Spleen (tissue), 11 donors: ENCODE data around the gene PDE8B. TPM values are rescaled to one million over a fixed set of nuclear protein-coding genes. Genes with fewer than 3 reads are reported as not detected.

Experiments used
- DNase-seq: peaks from one replicate; pipeline ENCODE4 v3.0.0-alpha.2; 2020
- H3K27ac ChIP-seq, 8 donors: fragments of 200-600 bp; sonication (generic) in 7 of 8; 1 replicate in 4 of 8; 2 replicates in 4 of 8; pipeline versions ENCODE4 v1.5.0 to v1.8.0; 2016 to 2021; ENCODE audit warnings: inconsistent platforms in 4 of 8, mild to moderate bottlenecking in 4 of 8, moderate library complexity in 1 of 8
- H3K27me3 ChIP-seq, 7 donors: fragments of 200-600 bp; sonication (generic) in 6 of 7; replicated peaks in 1 of 7; 1 replicate in 4 of 7; 2 replicates in 3 of 7; pipeline versions ENCODE4 v1.5.0 to v1.8.0; 2016 to 2021; ENCODE audit warnings: inconsistent platforms in 3 of 7, mild to moderate bottlenecking in 1 of 7
- H3K36me3 ChIP-seq, 6 donors: fragments of 200-600 bp; sonication (generic) in 5 of 6; 1 replicate in 4 of 6; 2 replicates in 2 of 6; pipeline versions ENCODE4 v1.5.0 to v1.8.0; 2016 to 2021; ENCODE audit warnings: inconsistent platforms in 2 of 6
- H3K4me1 ChIP-seq, 6 donors: fragments of 200-600 bp; sonication (generic) in 5 of 6; 1 replicate in 3 of 6; 2 replicates in 3 of 6; pipeline versions ENCODE4 v1.5.0 to v1.8.0; 2016 to 2021; ENCODE audit warnings: inconsistent platforms in 3 of 6
- H3K4me3 ChIP-seq, 8 donors: fragments of 200-600 bp; sonication (generic) in 7 of 8; 1 replicate in 4 of 8; 2 replicates in 4 of 8; pipeline versions ENCODE4 v1.5.0 to v1.8.0; 2016 to 2021; ENCODE audit warnings: inconsistent platforms in 4 of 8, mild to moderate bottlenecking in 4 of 8, moderate library complexity in 2 of 8
- H3K9me3 ChIP-seq, 8 donors: fragments of 200-600 bp; sonication (generic) in 7 of 8; 1 replicate in 4 of 8; 2 replicates in 4 of 8; pipeline versions ENCODE4 v1.5.0 to v1.8.0; 2016 to 2021; ENCODE audit warnings: inconsistent platforms in 4 of 8
- POLR2A ChIP-seq, 3 donors: fragments of 450-650 bp; IDR thresholded peaks; one replicate each; pipeline ENCODE4 v1.5.1; 2017; ENCODE audit warnings: antibody characterized with exemption in 3 of 3, mild to moderate bottlenecking in 1 of 3
- POLR2AphosphoS5 ChIP-seq, 3 donors: sonication (generic); formaldehyde crosslinking; IDR thresholded peaks; one replicate each; pipeline ENCODE4 v1.5.1; 2017; ENCODE audit warnings: antibody characterized with exemption in 3 of 3
- WGBS, 5 donors: extraction: QIAGEN DNeasy Blood & Tissue Kit in 3 of 5; methylation state at CpG; one replicate each; pipeline versions ENCODE4 v1.1.5 to v1.1.7; 2013 to 2018; 5-methylcytosine and 5-hydroxymethylcytosine counted together
- intact Hi-C: fragments of 100-400 bp; cut with DNase I; formaldehyde crosslinking; loops from one replicate; pipeline ENCODE4 v1.15.0; 2023; ENCODE audit warnings: low total_unique reads
- polyA plus RNA-seq, 3 donors: library from polyadenylated mRNA; stranded (reverse); fragments of 200-250 nt; gene quantifications; one replicate each; pipeline ENCODE4 v1.2.1, GENCODE V29; 2013
- total RNA-seq, 7 donors: library from RNA; depleted of rRNA in 3 of 7; stranded (reverse); fragments of >200 nt in 3 of 7; fragmentation: NEBNext Ultra II Directional in 4 of 7; extraction: Animal tissue kit (Norgen Biotek cat#: 25700) in 4 of 7; gene quantifications; one replicate each; pipeline versions ENCODE4 v1.1.0 to v1.2.1, GENCODE V29; 2016 to 2021
- TF ChIP-seq, protein P1 (sequence below), 11 experiments: fragments of 200-600 bp in 7 of 11; fragments of 450-650 bp in 4 of 11; sonication (generic) in 4 of 11; IDR thresholded peaks in 8 of 11; conservative IDR thresholded peaks in 3 of 11; 1 replicate in 7 of 11; 2 replicates in 4 of 11; pipeline versions ENCODE4 v1.4.0 to v1.8.0; 2016 to 2021; ENCODE audit warnings: antibody characterized with exemption in 11 of 11, inconsistent platforms in 4 of 11, mild to moderate bottlenecking in 1 of 11
- donor health status: healthy with polysubstance abuse.
- donor health status: DM: no; HTN: no; CAD: no; lungs with moderate emphysema.
- donor health status: DM: no; HTN: no; CAD: no.
- donor health status: Bipolar disorder and iron deficiency.
- donor health status: healthy.
- donor health status: DM: no; HTN: no; CAD: no.
- donor health status: DM: yes; HTN: yes; CAD: no.

The PDE8B gene
- total and polyA plus RNA-seq, 10 donors = 0.18 to 1.9 (median 0.85) TPM

DNA sequence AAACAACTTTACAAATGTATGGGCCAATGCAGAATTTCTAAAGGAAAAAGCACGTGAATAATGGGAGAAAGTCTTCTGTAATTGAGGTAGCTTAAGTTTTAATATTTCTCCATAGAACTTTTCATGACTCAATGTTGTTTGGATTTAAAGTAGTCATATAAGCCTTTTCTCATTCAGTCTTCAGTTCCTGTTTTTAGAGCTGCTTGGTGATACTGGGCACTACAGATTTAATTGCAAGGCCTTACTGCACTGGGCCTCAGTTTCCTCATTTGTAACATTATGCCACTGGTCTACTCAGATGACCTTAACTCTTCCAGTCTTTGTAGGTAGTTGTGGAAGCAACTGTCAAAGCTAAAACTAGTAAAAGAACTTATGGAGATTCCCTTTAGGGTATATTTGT, 221.2 kb downstream of the PDE8B start:
- TF ChIP-seq POLR2A (IDR thresholded peaks at IDR 0.05) = no peak
- TF ChIP-seq POLR2AphosphoS5 (IDR thresholded peaks at IDR 0.05) = no peak
- TF ChIP-seq, protein P1, sequence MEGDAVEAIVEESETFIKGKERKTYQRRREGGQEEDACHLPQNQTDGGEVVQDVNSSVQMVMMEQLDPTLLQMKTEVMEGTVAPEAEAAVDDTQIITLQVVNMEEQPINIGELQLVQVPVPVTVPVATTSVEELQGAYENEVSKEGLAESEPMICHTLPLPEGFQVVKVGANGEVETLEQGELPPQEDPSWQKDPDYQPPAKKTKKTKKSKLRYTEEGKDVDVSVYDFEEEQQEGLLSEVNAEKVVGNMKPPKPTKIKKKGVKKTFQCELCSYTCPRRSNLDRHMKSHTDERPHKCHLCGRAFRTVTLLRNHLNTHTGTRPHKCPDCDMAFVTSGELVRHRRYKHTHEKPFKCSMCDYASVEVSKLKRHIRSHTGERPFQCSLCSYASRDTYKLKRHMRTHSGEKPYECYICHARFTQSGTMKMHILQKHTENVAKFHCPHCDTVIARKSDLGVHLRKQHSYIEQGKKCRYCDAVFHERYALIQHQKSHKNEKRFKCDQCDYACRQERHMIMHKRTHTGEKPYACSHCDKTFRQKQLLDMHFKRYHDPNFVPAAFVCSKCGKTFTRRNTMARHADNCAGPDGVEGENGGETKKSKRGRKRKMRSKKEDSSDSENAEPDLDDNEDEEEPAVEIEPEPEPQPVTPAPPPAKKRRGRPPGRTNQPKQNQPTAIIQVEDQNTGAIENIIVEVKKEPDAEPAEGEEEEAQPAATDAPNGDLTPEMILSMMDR (IDR thresholded peaks at IDR 0.05 in 8 of 11, conservative IDR thresholded peaks at IDR 0.05 in 3 of 11) = no peak
- H3K27ac ChIP-seq = no peak overlapping the region
- H3K36me3 ChIP-seq = peaks cover 0 to 86% (median 56%) of the 10 kb centered on the region in 6 donors
- intact Hi-C loops = no loop called here
- DNase-seq = no peak
- H3K27me3 ChIP-seq = no peaks in the 10 kb centered on the region
- H3K4me3 ChIP-seq = no peak overlapping the region
- no peaks in the 10 kb centered on the region for H3K9me3 ChIP-seq
- no peaks in the 10 kb centered on the region for H3K4me1 ChIP-seq
- 95 to 100% (median 98%) methylated on average over 1 of the region's 1 CpG for WGBS, 5 donors

DNA sequence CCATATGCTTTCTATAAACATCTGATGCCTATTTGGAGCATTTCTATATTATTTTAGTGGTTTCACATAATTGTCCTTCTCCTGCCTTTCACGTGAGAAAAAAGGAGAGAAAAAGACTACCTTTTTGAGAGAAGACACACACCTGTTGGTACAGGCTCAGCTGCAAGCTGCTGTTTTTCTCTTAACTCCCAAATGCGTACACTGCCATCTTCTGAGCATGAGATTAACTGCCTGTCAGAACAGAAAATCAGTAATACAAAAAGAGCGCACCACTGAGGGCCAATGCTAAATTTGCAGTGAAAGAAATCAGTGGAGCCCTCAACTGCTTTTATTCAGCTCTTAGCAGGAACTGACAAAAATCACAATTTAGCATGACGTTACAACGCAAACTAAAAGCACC, 226.7 kb downstream of the PDE8B start:
- no peak overlapping the region for H3K27ac ChIP-seq
- H3K27me3 ChIP-seq = no peaks in the 10 kb centered on the region
- no peak for DNase-seq
- intact Hi-C loops = no loop called here
- 89 to 95% (median 91%) methylated on average over 5 of the region's 5 CpGs for WGBS, 5 donors
- H3K36me3 ChIP-seq = peaks cover 0 to 97% (median 51%) of the 10 kb centered on the region in 6 donors
- no peak overlapping the region for H3K4me3 ChIP-seq
- no peaks in the 10 kb centered on the region for H3K4me1 ChIP-seq
- TF ChIP-seq POLR2AphosphoS5 (IDR thresholded peaks at IDR 0.05) (no peak), POLR2A (IDR thresholded peaks at IDR 0.05) (no peak)
- TF ChIP-seq, protein P1 (IDR thresholded peaks at IDR 0.05 in 8 of 11, conservative IDR thresholded peaks at IDR 0.05 in 3 of 11) = no peak
- H3K9me3 ChIP-seq = no peaks in the 10 kb centered on the region

DNA sequence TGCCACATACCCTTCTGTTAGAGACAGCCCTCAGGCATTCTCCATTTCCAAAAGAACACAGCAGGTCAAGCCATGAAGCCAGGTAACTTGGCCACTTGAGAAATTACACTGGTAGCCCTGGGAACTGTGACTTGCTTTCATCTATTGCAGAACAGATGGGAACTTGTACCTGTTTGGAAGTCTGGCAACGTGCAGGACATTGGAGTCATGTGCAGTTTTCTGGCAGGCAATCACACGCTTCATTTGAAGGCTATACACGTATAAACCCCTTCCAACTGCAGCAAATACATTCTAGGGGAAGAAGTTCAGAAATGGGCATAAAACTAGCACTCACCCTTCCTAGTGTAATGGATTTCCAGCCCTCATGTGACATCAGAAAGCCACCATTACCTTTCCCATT, 227.6 kb downstream of the PDE8B start:
- 69 to 95% (median 84%) methylated on average over 3 of the region's 3 CpGs for WGBS, 5 donors

DNA sequence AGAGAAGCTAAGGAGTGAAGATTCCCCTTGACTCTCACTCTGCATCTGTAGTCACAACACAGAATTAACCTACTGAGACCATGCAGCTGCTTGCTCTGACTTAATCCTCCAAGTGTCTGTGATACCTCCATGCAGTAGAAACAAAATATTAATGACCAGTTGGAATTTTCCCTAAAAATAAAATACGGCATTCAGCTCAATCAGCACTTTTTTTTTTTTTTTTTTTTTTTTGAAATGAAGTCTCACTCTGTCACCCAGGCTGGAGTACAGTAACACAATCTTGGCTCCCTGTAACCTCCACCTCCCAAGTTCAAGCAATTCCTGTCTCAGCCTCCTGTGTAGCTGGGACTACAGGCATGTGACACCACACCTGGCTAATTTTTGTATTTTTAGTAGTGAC, 233.2 kb downstream of the PDE8B start:
- Histone ChIP-seq H3K4me1 (no peaks in the 10 kb centered on the region), H3K36me3 (peaks cover 0 to 96% (median 35%) of the 10 kb centered on the region in 6 donors), H3K4me3 (no peak overlapping the region), H3K9me3 (peaks cover 0 to 13% (median 6%) of the 10 kb centered on the region in 8 donors), H3K27me3 (no peaks in the 10 kb centered on the region), H3K27ac (no peak overlapping the region)
- 83 to 98% (median 93%) methylated on average over 1 of the region's 1 CpG for WGBS, 5 donors
- TF ChIP-seq POLR2A (IDR thresholded peaks at IDR 0.05) (no peak), POLR2AphosphoS5 (IDR thresholded peaks at IDR 0.05) (no peak)
- TF ChIP-seq, protein P1 (IDR thresholded peaks at IDR 0.05 in 8 of 11, conservative IDR thresholded peaks at IDR 0.05 in 3 of 11) = no peak
- DNase-seq = no peak
- intact Hi-C loops = no loop called here

More for the DNA sequence above, 227.6 kb downstream of the PDE8B start:
- H3K27me3 ChIP-seq = no peaks in the 10 kb centered on the region
- no peak for TF ChIP-seq POLR2A (IDR thresholded peaks at IDR 0.05)
- TF ChIP-seq, protein P1 (IDR thresholded peaks at IDR 0.05 in 8 of 11, conservative IDR thresholded peaks at IDR 0.05 in 3 of 11) = no peak
- TF ChIP-seq POLR2AphosphoS5 (IDR thresholded peaks at IDR 0.05) = no peak
- H3K9me3 ChIP-seq = no peaks in the 10 kb centered on the region
- H3K4me3 ChIP-seq = no peak overlapping the region
- H3K36me3 ChIP-seq = peaks cover 0 to 96% (median 43%) of the 10 kb centered on the region in 6 donors
- intact Hi-C loops = no loop called here
- no peak overlapping the region for H3K27ac ChIP-seq
- no peaks in the 10 kb centered on the region for H3K4me1 ChIP-seq
- DNase-seq = no peak
